Activated CD4-positive, CD25-positive, alpha-beta regulatory T cell treated with anti-CD3 and anti-CD28 coated beads, Interleukin-2, amount 50 U/mL, for 16 hours (primary cell): ENCODE measurements around the gene MTERF2.

Experiments used
- DNase-seq: peaks from one replicate; pipeline ENCODE4 v3.0.0-alpha.2; 2020; ENCODE audit warnings: low read depth, low spot score

Gene MTERF2

GRCh38 chr12:106953352-106954250 lies 33.3 kb downstream of the MTERF2 start:
- DNase-seq, result no peak

- no peak for DNase-seq
Observed at GRCh38 chr12:106950591-106950990, 36.4 kb downstream of the MTERF2 start.

GRCh38 chr12:106947461-106947860 lies 39.5 kb downstream of the MTERF2 start:
- no peak for DNase-seq

GRCh38 chr12:106945261-106945851 lies 41.6 kb downstream of the MTERF2 start:
- DNase-seq, result no peak

- DNase-seq, result no peak
Observed at GRCh38 chr12:106942775-106943174, 44.2 kb downstream of the MTERF2 start.

GRCh38 chr12:106941481-106942156 lies 45.3 kb downstream of the MTERF2 start:
- no peak for DNase-seq

GRCh38 chr12:106934277-106934676 lies 52.7 kb downstream of the MTERF2 start:
- no peak for DNase-seq
